ENCODE data around the gene SLC30A1.

The SLC30A1 gene

GRCh38 chr1:211607754-211608473 is 29.0 kb upstream of the SLC30A1 start:
- DNase-seq (ENCODE audit: low spot score) = no peak

DNA sequence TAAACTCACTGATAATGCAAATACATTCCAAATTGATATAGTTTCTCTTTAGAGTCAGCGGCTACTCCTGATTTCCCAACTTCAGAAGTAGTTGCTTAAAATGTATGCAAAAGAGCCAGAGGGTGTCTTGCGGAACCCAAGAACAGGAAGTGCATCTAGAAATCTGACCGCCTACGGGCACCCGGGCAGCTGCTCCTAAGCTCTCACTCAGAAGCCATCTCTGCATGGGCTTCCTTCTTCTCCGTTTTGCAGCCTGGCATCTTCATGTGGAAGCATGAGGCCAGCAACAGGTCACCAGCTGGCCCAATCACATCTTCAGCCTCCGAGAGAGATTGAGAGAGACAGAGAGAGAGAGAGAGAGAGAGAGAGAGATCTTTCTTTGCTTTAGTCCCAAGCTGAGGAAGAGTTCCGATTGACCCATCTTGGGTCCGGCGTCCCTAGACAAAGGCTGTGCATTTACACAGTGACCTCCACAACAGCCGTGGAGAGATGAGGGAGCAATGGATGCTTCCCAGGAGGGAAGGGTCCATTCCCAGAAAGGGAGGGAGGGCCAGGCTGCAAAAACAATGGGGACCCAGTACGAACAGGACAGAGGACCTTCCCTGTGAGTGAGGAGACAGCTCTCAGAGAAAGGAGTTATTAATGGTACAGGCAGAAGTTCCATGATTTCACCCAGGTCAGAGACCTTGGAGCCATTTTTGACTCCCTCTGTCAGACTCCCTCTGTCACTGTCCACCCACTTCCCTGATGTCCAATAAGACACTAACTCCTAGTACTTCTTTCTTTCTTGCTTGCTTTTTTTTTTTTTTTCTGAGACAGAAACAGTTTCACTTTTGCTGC is 28.2 kb upstream of the SLC30A1 start:
- DNase-seq (ENCODE audit: low spot score) = no peak

DNA sequence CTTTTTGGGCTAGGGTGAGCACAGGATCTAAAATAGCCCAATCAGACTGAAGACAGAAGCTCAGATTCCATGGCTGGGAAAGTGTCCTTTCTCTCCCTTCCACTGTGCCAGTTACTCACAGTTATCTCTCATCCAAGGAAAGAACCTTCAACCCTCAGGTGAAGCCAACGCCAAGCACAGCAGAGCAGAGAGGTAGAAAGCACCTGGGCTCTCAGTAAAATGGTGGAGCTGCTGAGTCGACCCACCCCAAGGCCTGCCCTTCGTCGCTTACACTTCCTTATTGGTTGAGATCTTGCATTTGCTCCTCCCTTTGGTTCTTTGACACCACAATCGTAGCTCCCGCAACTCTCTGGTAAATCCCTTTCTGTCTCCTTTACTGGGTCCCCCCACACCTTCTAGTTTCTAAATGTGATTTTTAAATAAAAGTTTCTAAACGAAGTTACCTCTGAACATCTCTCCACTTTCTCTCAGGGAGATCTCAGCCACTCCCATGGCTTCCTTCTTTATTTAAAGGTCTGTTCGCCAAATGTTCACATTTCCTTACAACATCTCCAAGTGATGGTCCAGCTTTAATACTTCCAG is 27.5 kb upstream of the SLC30A1 start:
- no peak for DNase-seq (ENCODE audit: low spot score)

GRCh38 chr1:211605603-211606331 is 26.8 kb upstream of the SLC30A1 start:
- no peak for DNase-seq (ENCODE audit: low spot score)

DNA sequence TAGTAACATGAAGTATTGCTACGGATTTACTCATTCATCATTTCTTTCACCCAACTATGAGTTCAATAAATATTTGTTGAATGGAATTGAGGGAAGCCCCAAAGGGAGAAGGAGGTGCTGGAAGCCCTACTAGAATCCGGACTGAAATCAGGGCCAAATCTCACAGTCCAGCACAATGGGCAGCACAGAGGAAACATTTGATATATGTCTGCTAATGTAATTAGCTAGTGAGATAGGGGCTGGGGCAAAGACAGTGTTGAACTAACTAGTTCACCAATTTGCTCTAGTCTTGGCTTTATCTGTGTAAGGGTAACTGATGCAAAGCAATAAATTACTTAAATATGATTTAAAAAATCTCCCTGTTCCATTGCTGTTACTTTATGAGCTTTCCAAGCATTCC is 26.1 kb upstream of the SLC30A1 start:
- no peak for DNase-seq (ENCODE audit: low spot score)

DNA sequence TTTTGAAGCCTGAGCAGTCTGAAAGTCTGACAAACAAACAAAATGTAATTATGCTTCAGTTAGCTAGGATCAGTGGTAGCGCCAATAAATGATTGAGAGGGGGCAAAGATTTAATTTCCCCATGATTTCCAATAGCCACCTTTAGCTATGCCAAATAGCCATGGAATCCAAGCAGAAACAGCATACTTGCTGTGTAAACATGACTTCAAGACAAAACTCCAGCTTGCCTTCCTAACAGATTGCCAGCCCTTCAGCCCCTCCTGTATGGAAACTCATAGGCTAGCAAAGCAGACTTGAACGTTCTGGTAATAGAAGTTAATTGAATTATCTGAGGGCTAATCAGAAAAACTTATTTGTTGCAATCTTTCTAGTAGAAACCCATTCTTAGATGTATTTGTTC is 25.6 kb upstream of the SLC30A1 start:
- no peak for DNase-seq (ENCODE audit: low spot score)

DNA sequence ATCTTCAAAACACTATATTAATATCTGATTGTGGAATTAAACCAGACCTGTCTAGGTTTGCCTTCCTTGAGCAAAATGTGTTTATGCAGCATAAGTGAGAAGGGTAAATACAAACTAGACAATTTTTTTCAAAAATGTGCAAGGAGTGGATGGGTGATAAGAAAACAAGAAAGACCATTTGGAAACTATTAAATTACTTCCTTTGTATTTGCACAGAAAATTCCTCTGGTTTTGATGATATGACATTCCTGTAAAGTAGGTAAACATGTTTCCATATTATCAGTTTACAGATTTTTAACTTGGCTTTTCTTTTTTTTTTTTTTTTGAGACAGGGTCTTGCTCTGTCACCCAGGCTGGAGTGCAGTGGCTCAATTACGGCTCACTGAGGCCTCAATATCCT is 24.8 kb upstream of the SLC30A1 start:
- DNase-seq (ENCODE audit: low spot score) = no peak

DNA sequence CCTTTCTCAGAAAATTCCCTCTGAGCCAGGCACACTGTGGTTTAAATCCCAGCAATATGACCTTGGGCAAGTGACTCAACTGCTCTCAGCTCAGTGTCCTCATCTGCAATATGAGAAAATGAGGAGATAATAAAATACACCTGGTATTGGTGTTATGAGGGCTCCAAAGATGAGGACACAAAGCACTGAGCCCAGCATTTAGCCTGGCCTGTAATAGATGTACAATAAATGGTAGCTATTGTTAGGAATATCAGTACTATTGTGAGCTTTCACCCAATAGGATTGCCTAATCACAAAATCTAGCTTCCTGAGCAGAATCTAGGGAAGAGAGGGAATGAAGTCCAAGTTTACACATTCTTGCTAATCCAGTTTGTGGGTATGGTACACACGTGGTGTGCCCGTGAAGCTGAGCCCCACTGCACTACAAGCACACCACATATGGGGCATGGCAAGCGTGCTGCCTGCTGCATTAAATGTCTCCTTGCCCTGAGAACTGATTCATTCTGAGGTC is 24.3 kb upstream of the SLC30A1 start:
- DNase-seq (ENCODE audit: low spot score) = no peak

- DNase-seq (ENCODE audit: low spot score) = no peak
Measured at GRCh38 chr1:211601982-211602670, 23.2 kb upstream of the SLC30A1 start.

DNA sequence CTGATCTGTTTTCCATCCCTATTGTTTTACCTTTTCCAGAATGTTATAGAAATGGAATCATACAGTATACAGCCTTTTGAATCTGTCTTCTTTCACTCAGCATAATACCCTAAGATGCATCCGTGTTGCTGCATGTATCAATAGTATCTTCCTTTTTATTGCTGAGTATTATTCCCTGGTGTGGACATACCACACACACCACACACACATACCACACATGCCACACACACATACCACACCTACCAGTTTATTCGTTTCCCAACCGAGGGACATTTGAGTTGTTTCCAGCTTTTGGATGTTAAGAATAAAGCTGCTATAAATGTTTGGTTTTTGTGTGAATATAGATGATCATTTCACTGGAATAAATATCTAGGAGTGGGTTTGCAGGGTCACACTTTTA is 22.2 kb upstream of the SLC30A1 start:
- no peak for DNase-seq (ENCODE audit: low spot score)

DNA sequence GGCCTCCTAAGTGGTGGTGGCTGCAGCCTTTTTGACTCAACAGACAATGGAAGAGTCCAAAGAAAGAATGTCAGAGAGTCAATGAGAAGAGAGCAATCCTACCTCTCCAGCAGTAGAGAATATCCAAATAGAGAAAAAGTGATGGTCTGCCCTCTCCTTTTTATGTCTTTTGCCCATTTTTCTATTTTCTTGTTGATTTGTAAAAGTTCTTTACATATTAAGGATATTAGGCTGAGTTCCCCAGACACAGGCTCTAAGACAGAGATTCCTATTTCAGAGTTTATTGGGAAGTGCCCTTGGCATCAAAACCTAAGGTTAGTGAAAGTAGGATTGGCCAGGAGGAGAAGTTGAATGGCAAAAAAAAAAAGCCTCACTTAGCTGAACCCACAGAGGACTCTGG is 20.3 kb upstream of the SLC30A1 start:
- no peak for DNase-seq (ENCODE audit: low spot score)

GRCh38 chr1:211598514-211598913 is 19.6 kb upstream of the SLC30A1 start:
- no peak for DNase-seq (ENCODE audit: low spot score)

DNA sequence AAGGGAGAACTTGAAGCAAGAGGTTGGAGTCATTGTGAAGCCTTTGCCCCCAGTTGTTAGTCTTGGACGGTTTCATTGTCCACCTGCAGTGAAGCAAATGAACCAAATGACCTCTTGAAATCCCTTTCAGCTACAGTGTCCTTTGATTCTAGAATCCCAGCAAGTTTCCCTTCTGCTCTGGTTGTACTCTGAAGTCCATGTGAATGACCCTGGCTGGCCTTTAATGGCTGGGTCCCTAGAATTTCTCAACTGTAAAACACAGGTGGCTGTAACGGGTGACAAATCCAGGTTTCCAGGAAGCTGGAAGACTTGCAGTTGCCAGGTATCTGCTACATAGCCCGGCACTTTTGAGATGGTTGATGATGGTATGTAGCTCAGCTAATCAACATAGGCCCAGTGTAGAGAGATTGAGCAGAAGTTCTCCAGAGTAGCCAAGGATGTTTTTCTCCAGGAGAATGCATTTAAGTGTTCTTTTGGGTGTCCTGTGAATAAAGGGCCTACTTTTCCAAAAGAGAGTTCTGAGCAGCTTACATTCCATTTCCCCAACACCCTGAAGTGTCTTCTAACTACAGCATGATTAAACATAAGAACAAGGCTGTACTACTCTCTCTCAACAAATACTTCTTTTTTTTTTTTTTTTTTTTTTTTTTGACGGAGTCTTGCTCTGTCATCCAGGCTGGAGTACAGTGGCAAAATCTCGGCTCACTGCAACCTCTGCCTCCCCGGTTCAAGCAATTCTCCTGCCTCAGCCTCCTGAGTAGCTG is 17.6 kb upstream of the SLC30A1 start:
- DNase-seq (ENCODE audit: low spot score) = no peak

DNA sequence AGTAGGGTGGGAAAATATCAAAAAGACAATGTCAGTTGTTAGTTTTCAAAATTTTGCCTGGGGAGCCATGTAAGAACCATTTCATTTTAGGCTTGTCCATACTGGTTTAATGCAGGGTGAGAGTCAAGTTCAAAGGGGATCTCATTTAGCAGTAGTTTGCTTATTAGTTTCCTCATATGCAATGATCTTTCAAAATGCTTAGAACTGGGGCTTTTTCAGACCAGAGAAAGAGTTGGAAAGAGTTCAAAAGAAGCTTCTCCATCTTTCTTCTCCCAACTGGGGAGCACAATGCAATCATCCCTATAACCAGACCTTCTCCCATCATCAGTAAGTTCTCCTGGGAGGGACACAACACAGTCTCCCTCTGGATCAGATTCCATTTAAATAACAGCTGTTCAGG is 16.5 kb upstream of the SLC30A1 start:
- DNase-seq (ENCODE audit: low spot score) = no peak

- peak; percentile 61 for DNase-seq (ENCODE audit: low spot score)
Measured at GRCh38 chr1:211591980-211592493, 13.1 kb upstream of the SLC30A1 start.

DNA sequence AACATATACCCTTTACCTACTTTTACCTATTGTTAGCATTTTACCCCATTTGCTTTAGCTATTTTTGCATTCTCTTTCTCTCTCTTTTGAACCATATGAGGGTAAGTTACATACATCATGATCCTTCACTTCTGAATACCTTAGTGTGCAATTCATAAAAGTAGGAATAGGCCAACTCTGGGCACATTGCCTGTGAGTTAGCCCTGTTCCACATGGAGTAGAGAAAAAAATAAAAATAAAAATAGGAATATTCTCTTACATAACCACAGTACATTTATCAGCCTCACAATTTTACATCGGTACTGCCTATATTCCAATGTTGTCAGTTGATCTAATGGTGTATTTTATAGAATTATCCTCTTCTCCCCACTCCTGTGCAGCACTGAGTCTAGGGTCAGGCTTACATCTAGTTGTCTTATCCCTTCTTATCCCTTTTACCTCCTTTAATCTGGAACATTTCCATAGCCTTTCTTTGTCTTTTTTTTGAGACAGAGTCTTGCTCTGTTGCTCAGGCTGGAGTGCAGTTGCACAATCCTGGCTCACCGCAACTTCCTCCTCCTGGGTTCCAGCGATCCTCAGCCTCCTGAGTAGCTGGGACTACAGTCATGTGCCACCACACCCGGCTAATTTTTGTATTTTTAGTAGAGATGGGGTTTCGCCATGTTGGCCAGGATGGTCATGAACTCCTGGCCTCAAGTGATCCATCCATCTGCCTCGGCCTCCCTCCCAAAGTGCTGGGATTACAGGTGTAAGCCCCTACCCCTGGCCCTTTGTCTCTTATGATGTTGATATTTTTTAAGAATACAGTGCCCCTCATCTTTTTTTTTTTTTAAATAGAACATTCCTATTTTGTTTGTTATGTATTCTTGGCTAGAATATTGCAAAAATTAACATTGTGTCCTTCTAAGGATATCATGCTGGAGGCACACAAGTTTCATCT is 11.1 kb upstream of the SLC30A1 start:
- DNase-seq (ENCODE audit: low spot score) = no peak

- DNase-seq (ENCODE audit: low spot score) = no peak
Measured at GRCh38 chr1:211588711-211589110, 9.8 kb upstream of the SLC30A1 start.

DNA sequence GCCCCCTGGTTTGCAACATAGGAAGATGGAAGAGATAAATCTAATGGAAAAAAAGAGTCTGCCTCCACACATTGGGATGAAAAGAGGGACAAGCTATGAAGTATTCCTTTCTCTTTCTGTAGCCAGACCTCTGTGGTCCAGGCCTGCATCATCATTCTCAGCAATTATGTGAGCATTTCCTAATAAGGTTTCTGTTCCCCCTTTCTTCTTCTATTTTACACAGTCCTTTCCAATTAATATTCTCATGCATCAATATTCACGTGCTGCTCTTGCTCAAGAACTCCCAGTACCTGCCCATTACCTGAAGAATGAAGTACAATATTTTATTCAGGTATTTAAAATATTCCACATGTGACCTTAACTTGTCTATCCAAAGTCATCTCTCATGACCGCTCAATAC is 8.2 kb upstream of the SLC30A1 start:
- no peak for DNase-seq (ENCODE audit: low spot score)

DNA sequence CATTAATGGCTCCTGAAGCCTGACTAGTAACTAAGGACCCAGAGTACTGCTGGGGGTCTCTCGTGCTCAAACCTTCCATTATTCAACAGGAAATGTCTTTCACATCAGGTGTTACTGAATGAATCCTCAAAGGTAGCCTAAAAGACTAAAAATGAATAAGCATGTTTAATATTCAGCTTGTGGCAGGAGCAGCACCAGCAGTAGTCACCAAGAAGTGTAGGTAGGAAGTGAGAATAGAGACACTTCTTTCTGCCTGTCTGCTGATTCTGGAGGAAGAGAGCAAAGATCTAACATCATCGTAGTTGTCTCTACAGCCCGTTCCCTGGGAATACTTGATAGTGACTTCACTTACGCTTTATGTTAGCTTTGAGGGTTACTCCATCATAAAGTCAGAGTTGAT is 7.6 kb upstream of the SLC30A1 start:
- no peak for DNase-seq (ENCODE audit: low spot score)

Measured in AG08396 (cell line).